ENCODE measurements around the gene SEMA5A. TPM values are rescaled to one million over a fixed set of nuclear protein-coding genes. Genes with fewer than 3 reads are reported as not detected.

Gene SEMA5A
- total and polyA plus RNA-seq, 4 experiments from 2014 or later: 1.1 to 4.5 (median 2.4) TPM

GRCh38 chr5:9052421-9052820 lies 493.5 kb downstream of the SEMA5A start:
- Mint-ChIP-seq H3K36me3 (no peaks in the 10 kb centered on the region), H3K4me1 (no peaks in the 10 kb centered on the region), H3K27me3 (no peaks in the 10 kb centered on the region), H3K9me3 (peaks cover 0 to 5% (median 0%) of the 10 kb centered on the region in 8 donors), H3K4me3 (no peak overlapping the region), H3K27ac (no peak overlapping the region)
- H3K9me3 ChIP-seq (ENCODE audit: control insufficient read depth in 1 of 2, low read length in 2 of 2): no peaks in the 10 kb centered on the region
- no peak overlapping the region for H3K27ac ChIP-seq (ENCODE audit: low read depth, low read length)
- H3K27me3 ChIP-seq (ENCODE audit: insufficient read depth, low read length): no peaks in the 10 kb centered on the region
- intact Hi-C loops (cut with micrococcal nuclease): no loop called here
- CTCF ChIA-PET (ENCODE audit: partially characterized antibody): no interaction called here
- POLR2A ChIA-PET (ENCODE audit: partially characterized antibody): no interaction called here
- no peak overlapping the region for H3K4me3 ChIP-seq (ENCODE audit: low read length in 2 of 2)
- DNase-seq: no peak
- no peaks in the 10 kb centered on the region for H3K4me1 ChIP-seq (ENCODE audit: insufficient read depth, low read length)
- H3K36me3 ChIP-seq (ENCODE audit: insufficient read depth, low read length): no peaks in the 10 kb centered on the region

GRCh38 chr5:9051779-9052178 lies 494.1 kb downstream of the SEMA5A start:
- no peaks in the 10 kb centered on the region for H3K9me3 ChIP-seq (ENCODE audit: control insufficient read depth in 1 of 2, low read length in 2 of 2)
- H3K9me3 Mint-ChIP-seq: peaks cover 0 to 8% (median 0%) of the 10 kb centered on the region in 8 donors
- no peak overlapping the region for H3K4me3 Mint-ChIP-seq
- no peak for DNase-seq
- intact Hi-C loops (cut with micrococcal nuclease): no loop called here
- H3K27me3 Mint-ChIP-seq: no peaks in the 10 kb centered on the region
- H3K27me3 ChIP-seq (ENCODE audit: insufficient read depth, low read length): no peaks in the 10 kb centered on the region
- POLR2A ChIA-PET (ENCODE audit: partially characterized antibody): no interaction called here
- H3K4me3 ChIP-seq (ENCODE audit: low read length in 2 of 2): no peak overlapping the region
- no peaks in the 10 kb centered on the region for H3K4me1 Mint-ChIP-seq
- CTCF ChIA-PET (ENCODE audit: partially characterized antibody): no interaction called here
- H3K36me3 ChIP-seq (ENCODE audit: insufficient read depth, low read length): no peaks in the 10 kb centered on the region
- no peaks in the 10 kb centered on the region for H3K36me3 Mint-ChIP-seq
- no peak overlapping the region for H3K27ac Mint-ChIP-seq
- H3K4me1 ChIP-seq (ENCODE audit: insufficient read depth, low read length): no peaks in the 10 kb centered on the region
- no peak overlapping the region for H3K27ac ChIP-seq (ENCODE audit: low read depth, low read length)

DNA sequence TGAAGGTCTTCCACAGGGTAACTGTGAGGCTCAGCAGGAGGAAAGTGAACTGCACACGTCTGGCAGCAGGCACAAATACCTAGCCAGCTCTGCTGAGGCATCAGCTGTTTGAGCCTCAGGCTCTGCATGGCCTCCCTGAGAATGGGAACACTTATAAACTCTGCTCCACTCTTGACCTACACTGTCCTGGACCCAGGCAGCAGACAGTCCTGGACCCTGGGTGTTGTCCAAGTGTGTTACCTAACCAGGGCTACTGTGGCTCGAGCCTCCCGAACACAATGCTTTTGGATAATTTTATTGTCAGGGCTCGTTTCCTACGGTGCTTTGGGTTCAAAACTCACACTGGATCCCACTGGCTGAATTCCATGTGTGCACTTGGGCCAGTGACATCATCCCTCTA lies 497.9 kb downstream of the SEMA5A start:
- intact Hi-C loops (cut with micrococcal nuclease): no loop called here

GRCh38 chr5:9046756-9047481 lies 499.0 kb downstream of the SEMA5A start:
- H3K4me1 ChIP-seq (ENCODE audit: insufficient read depth, low read length): no peaks in the 10 kb centered on the region
- no peak overlapping the region for H3K27ac Mint-ChIP-seq
- intact Hi-C loops (cut with micrococcal nuclease): no loop called here

More for the DNA sequence above, 497.9 kb downstream of the SEMA5A start:
- no peaks in the 10 kb centered on the region for H3K36me3 ChIP-seq (ENCODE audit: insufficient read depth, low read length)
- ChIA-PET CTCF (ENCODE audit: partially characterized antibody) (no interaction called here), POLR2A (ENCODE audit: partially characterized antibody) (no interaction called here)
- no peak overlapping the region for H3K4me3 ChIP-seq (ENCODE audit: low read length in 2 of 2)
- no peaks in the 10 kb centered on the region for H3K9me3 ChIP-seq (ENCODE audit: control insufficient read depth in 1 of 2, low read length in 2 of 2)
- no peak for DNase-seq
- H3K27me3 ChIP-seq (ENCODE audit: insufficient read depth, low read length): no peaks in the 10 kb centered on the region
- Mint-ChIP-seq H3K4me1 (no peaks in the 10 kb centered on the region), H3K27me3 (no peaks in the 10 kb centered on the region), H3K36me3 (peaks cover 0 to 1% of the 10 kb centered on the region in 2 donors), H3K4me3 (no peak overlapping the region), H3K9me3 (peaks cover 0 to 12% (median 0%) of the 10 kb centered on the region in 8 donors), H3K27ac (no peak overlapping the region)
- no peak overlapping the region for H3K27ac ChIP-seq (ENCODE audit: low read depth, low read length)
- H3K4me1 ChIP-seq (ENCODE audit: insufficient read depth, low read length): no peaks in the 10 kb centered on the region

DNA sequence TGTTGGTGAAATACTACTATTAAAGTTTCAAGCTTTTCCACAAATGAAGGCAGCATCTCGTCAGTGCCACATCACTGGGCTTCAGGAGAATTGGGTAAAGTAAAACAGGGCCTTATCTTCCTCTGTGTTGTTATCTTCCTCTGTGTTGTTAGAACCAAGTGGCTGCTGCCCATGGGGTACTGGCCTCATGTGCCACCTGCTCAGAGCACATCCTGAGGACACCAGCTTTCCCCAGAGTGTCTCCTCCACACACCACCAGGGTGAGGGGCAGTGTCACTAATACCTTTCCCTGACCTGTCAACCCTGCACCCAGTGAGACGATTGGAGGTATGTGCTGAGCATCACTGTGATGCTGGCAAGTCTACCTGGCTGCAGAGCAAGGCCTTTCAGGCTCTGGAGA lies 499.9 kb downstream of the SEMA5A start:
- no peak for DNase-seq
- Histone ChIP-seq H3K4me3 (ENCODE audit: low read length in 2 of 2) (no peak overlapping the region), H3K4me1 (ENCODE audit: insufficient read depth, low read length) (no peaks in the 10 kb centered on the region), H3K36me3 (ENCODE audit: insufficient read depth, low read length) (no peaks in the 10 kb centered on the region), H3K27ac (ENCODE audit: low read depth, low read length) (no peak overlapping the region), H3K9me3 (ENCODE audit: control insufficient read depth in 1 of 2, low read length in 2 of 2) (no peaks in the 10 kb centered on the region), H3K27me3 (ENCODE audit: insufficient read depth, low read length) (no peaks in the 10 kb centered on the region)
- Mint-ChIP-seq H3K4me1 (no peaks in the 10 kb centered on the region), H3K27me3 (no peaks in the 10 kb centered on the region), H3K4me3 (no peak overlapping the region), H3K27ac (no peak overlapping the region), H3K36me3 (peaks cover 0 to 1% of the 10 kb centered on the region in 2 donors), H3K9me3 (peaks cover 0 to 14% (median 0%) of the 10 kb centered on the region in 8 donors)
- POLR2A ChIA-PET (ENCODE audit: partially characterized antibody): no interaction called here
- CTCF ChIA-PET (ENCODE audit: partially characterized antibody): no interaction called here
- intact Hi-C loops (cut with micrococcal nuclease): no loop called here

More at GRCh38 chr5:9046756-9047481, 499.0 kb downstream of the SEMA5A start:
- H3K4me3 ChIP-seq (ENCODE audit: low read length in 2 of 2): no peak overlapping the region
- DNase-seq: no peak
- H3K36me3 Mint-ChIP-seq: peaks cover 0 to 1% of the 10 kb centered on the region in 2 donors
- CTCF ChIA-PET (ENCODE audit: partially characterized antibody): no interaction called here
- no peaks in the 10 kb centered on the region for H3K4me1 Mint-ChIP-seq
- H3K27me3 ChIP-seq (ENCODE audit: insufficient read depth, low read length): no peaks in the 10 kb centered on the region
- no peaks in the 10 kb centered on the region for H3K27me3 Mint-ChIP-seq
- H3K27ac ChIP-seq (ENCODE audit: low read depth, low read length): no peak overlapping the region
- POLR2A ChIA-PET (ENCODE audit: partially characterized antibody): no interaction called here
- H3K9me3 ChIP-seq (ENCODE audit: control insufficient read depth in 1 of 2, low read length in 2 of 2): no peaks in the 10 kb centered on the region
- H3K9me3 Mint-ChIP-seq: peaks cover 0 to 12% (median 0%) of the 10 kb centered on the region in 8 donors
- H3K4me3 Mint-ChIP-seq: no peak overlapping the region
- H3K36me3 ChIP-seq (ENCODE audit: insufficient read depth, low read length): no peaks in the 10 kb centered on the region

DNA sequence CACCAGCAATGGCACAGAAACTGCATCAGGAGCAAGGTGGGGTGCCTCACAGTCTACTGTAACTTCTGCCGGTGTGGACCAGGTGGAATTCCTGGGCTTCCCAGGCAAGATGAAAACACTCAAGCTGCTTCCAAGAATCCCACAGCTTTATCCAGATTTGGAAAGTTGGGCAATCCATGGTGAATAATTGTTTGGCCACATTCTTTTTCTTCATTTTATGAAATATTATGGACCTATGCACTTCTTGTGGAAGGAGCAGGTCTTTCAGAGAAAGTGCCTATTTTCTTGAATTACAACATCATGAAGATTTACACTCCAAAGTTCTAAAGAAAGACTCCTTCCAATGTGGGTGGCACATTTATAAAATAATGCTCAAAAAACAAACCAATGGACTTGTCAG lies 503.6 kb downstream of the SEMA5A start:
- intact Hi-C loops (cut with micrococcal nuclease): no loop called here
- no peak for DNase-seq
- Mint-ChIP-seq H3K27ac (no peak overlapping the region), H3K27me3 (no peaks in the 10 kb centered on the region), H3K36me3 (peaks cover 0 to 1% of the 10 kb centered on the region in 2 donors), H3K9me3 (peaks cover 0 to 13% (median 7%) of the 10 kb centered on the region in 8 donors), H3K4me1 (no peaks in the 10 kb centered on the region), H3K4me3 (no peak overlapping the region)
- no peaks in the 10 kb centered on the region for H3K4me1 ChIP-seq (ENCODE audit: insufficient read depth, low read length)
- no peaks in the 10 kb centered on the region for H3K9me3 ChIP-seq (ENCODE audit: control insufficient read depth in 1 of 2, low read length in 2 of 2)
- no peaks in the 10 kb centered on the region for H3K27me3 ChIP-seq (ENCODE audit: insufficient read depth, low read length)
- no peaks in the 10 kb centered on the region for H3K36me3 ChIP-seq (ENCODE audit: insufficient read depth, low read length)
- H3K4me3 ChIP-seq (ENCODE audit: low read length in 2 of 2): no peak overlapping the region
- ChIA-PET POLR2A (ENCODE audit: partially characterized antibody) (no interaction called here), CTCF (ENCODE audit: partially characterized antibody) (no interaction called here)
- H3K27ac ChIP-seq (ENCODE audit: low read depth, low read length): no peak overlapping the region

GRCh38 chr5:9040475-9040874 lies 505.4 kb downstream of the SEMA5A start:
- Histone ChIP-seq H3K27ac (ENCODE audit: low read depth, low read length) (no peak overlapping the region), H3K4me1 (ENCODE audit: insufficient read depth, low read length) (no peaks in the 10 kb centered on the region), H3K36me3 (ENCODE audit: insufficient read depth, low read length) (no peaks in the 10 kb centered on the region), H3K9me3 (ENCODE audit: control insufficient read depth in 1 of 2, low read length in 2 of 2) (no peaks in the 10 kb centered on the region), H3K4me3 (ENCODE audit: low read length in 2 of 2) (no peak overlapping the region), H3K27me3 (ENCODE audit: insufficient read depth, low read length) (no peaks in the 10 kb centered on the region)
- Mint-ChIP-seq H3K9me3 (peaks cover 0 to 13% (median 6%) of the 10 kb centered on the region in 8 donors), H3K27me3 (no peaks in the 10 kb centered on the region), H3K36me3 (peaks cover 0 to 1% of the 10 kb centered on the region in 2 donors), H3K4me1 (no peaks in the 10 kb centered on the region), H3K27ac (no peak overlapping the region), H3K4me3 (no peak overlapping the region)
- ChIA-PET CTCF (ENCODE audit: partially characterized antibody) (no interaction called here), POLR2A (ENCODE audit: partially characterized antibody) (no interaction called here)
- intact Hi-C loops (cut with micrococcal nuclease): no loop called here
- no peak for DNase-seq

Measured in CD4-positive, alpha-beta memory T cell (primary cell).